ENCODE data around the gene RCVRN. TPM values are rescaled to one million over a fixed set of nuclear protein-coding genes. Genes with fewer than 3 reads are reported as not detected.

Gene RCVRN
- total and polyA plus RNA-seq, 2 of the 8 experiments (the other 6 are each of a cell fraction or from before 2014, with no cell fraction given) = not detected

- Histone ChIP-seq H4K8ac (ENCODE audit: extremely low read depth, insufficient read depth, low read length) (no peak overlapping the region), H3K27ac (ENCODE audit: low read depth, low read length) (no peak overlapping the region), H4K20me1 (replicated peaks in 1 of 2; ENCODE audit: control insufficient read depth in 1 of 2, insufficient read depth in 2 of 2, low read length in 2 of 2) (no peaks in the 10 kb centered on the region), H4K91ac (replicated peaks; ENCODE audit: insufficient read length, low read length) (no peak overlapping the region), H2BK20ac (ENCODE audit: low read length) (no peak overlapping the region), H3K56ac (replicated peaks; ENCODE audit: insufficient read length, low read depth, low read length) (no peak overlapping the region), H3K79me1 (ENCODE audit: low read depth, low read length) (no peaks in the 10 kb centered on the region), H3K18ac (ENCODE audit: extremely low read depth, low read length) (no peak overlapping the region), H2BK15ac (ENCODE audit: low read length) (no peak overlapping the region), H3K9ac (replicated peaks in 1 of 4; ENCODE audit: extremely low read depth in 1 of 4, low read depth in 3 of 4, low read length in 3 of 4) (no peak overlapping the region), H3K4me1 (replicated peaks in 1 of 4; ENCODE audit: control insufficient read depth in 3 of 4, insufficient read depth in 4 of 4, low read length in 3 of 4) (peaks cover 0 to 5% (median 0%) of the 10 kb centered on the region in 4 experiments; a peak in 2 of 7 replicates), H3K79me2 (ENCODE audit: control insufficient read depth in 1 of 2, insufficient read depth in 2 of 2, low read length in 2 of 2) (no peaks in the 10 kb centered on the region), H2BK12ac (ENCODE audit: low read depth, low read length) (no peak overlapping the region), H3K36me3 (ENCODE audit: control insufficient read depth in 2 of 4, insufficient read depth in 4 of 4, low read length in 3 of 4) (no peaks in the 10 kb centered on the region), H3K23ac (ENCODE audit: insufficient read length) (no peak overlapping the region), H2BK5ac (ENCODE audit: low read depth, low read length) (no peak overlapping the region), H2BK120ac (replicated peaks; ENCODE audit: low read depth, low read length) (no peak overlapping the region), H2AFZ (ENCODE audit: low read length) (no peak overlapping the region), H3K4ac (replicated peaks; ENCODE audit: insufficient read length, low read depth, low read length) (no peak overlapping the region), H3K14ac (ENCODE audit: insufficient read length) (no peak overlapping the region), H3K4me2 (ENCODE audit: insufficient read depth in 1 of 2, low read depth in 2 of 2, low read length in 2 of 2) (no peak overlapping the region), H2AK5ac (ENCODE audit: low read depth, low read length) (no peak overlapping the region), H3K23me2 (ENCODE audit: low read depth, low read length) (no peaks in the 10 kb centered on the region), H3K27me3 (replicated peaks in 1 of 4; ENCODE audit: control insufficient read depth in 3 of 4, extremely low read depth in 1 of 4, insufficient read depth in 3 of 4, low read length in 3 of 4) (no peaks in the 10 kb centered on the region), H4K5ac (ENCODE audit: insufficient read length, low read depth, low read length) (no peak overlapping the region), H3K4me3 (ENCODE audit: extremely low read depth in 1 of 4, insufficient read depth in 2 of 4, low read depth in 3 of 4, low read length in 4 of 4) (no peak overlapping the region), H3K9me3 (ENCODE audit: insufficient read depth in 2 of 2, low read depth in 1 of 2, low read length in 1 of 2) (peaks cover 0 to 3% of the 10 kb centered on the region in 2 experiments; a peak in 2 of 4 replicates)
- 84% methylated on average over 6 of the region's 6 CpGs; no CpG with 5 or more reads in 1 of the 2 experiments for WGBS, 2 experiments (ENCODE audit: extremely low coverage in 1 of 2, insufficient coverage in 1 of 2, insufficient read length in 1 of 2, insufficient replicate concordance in 2 of 2, low coverage in 1 of 2, low lambda C conversion rate in 2 of 2, missing lambda C conversion rate in 1 of 2)
- FAIRE-seq (no peak), DNase-seq (ENCODE audit: low read depth in 1 of 2, low spot score in 2 of 2) (no peak)
- ChIA-PET POLR2A (ENCODE audit: partially characterized antibody) (no interaction called here), CTCF (ENCODE audit: partially characterized antibody) (interaction anchor here (1.3 to 2.9 kb wide), 6 partner anchors 9 to 681 kb away, joined by 4 to 19 read pairs (median 6); no protein-coding TSS in a partner anchor)
- no peak for TF ChIP-seq RNF2 (IDR thresholded peaks at IDR 0.05; ENCODE audit: borderline replicate concordance, low read depth, low read length, missing control alignments, poor library complexity, severe bottlenecking)
- no peak for TF ChIP-seq FOSL1 (IDR thresholded peaks at IDR 0.05; ENCODE audit: insufficient read depth, low read depth, low read length)
- no peak for TF ChIP-seq ASH2L (IDR thresholded peaks at IDR 0.05; ENCODE audit: low read length)
- TF ChIP-seq SUZ12 (IDR thresholded peaks at IDR 0.05; ENCODE audit: low read length) = no peak
- TF ChIP-seq POLR2A (IDR thresholded peaks at IDR 0.05; ENCODE audit: control extremely low read depth in 1 of 2, low read depth in 2 of 2, low read length in 2 of 2) = no peak
- TF ChIP-seq PHF8 (conservative IDR thresholded peaks at IDR 0.05; ENCODE audit: low read depth, low read length) = no peak
- TF ChIP-seq TAF1 (IDR thresholded peaks at IDR 0.05; ENCODE audit: low read depth, low read length) = no peak
- TF ChIP-seq CBX8 (IDR thresholded peaks at IDR 0.05; ENCODE audit: borderline replicate concordance, low read depth, low read length) = no peak
- TF ChIP-seq BRCA1 (IDR thresholded peaks at IDR 0.05; ENCODE audit: low read depth, low read length) = no peak
- no peak for TF ChIP-seq SP4 (IDR thresholded peaks at IDR 0.05; ENCODE audit: low read length)
- no peak for TF ChIP-seq MAFK (IDR thresholded peaks at IDR 0.05; ENCODE audit: low read depth, low read length)
- no peak for TF ChIP-seq ZNF274 (IDR thresholded peaks at IDR 0.05; ENCODE audit: borderline replicate concordance, extremely low read depth, low read length)
- no peak for TF ChIP-seq E2F6 (IDR thresholded peaks at IDR 0.05)
- no peak for TF ChIP-seq NRF1 (IDR thresholded peaks at IDR 0.05; ENCODE audit: low read depth, low read length)
Observed at GRCh38 chr17:9935408-9935807, 30.3 kb upstream of the RCVRN start.

Data from H1 (cell line).